Measurements from ENCODE around the gene CEMIP.

DNA sequence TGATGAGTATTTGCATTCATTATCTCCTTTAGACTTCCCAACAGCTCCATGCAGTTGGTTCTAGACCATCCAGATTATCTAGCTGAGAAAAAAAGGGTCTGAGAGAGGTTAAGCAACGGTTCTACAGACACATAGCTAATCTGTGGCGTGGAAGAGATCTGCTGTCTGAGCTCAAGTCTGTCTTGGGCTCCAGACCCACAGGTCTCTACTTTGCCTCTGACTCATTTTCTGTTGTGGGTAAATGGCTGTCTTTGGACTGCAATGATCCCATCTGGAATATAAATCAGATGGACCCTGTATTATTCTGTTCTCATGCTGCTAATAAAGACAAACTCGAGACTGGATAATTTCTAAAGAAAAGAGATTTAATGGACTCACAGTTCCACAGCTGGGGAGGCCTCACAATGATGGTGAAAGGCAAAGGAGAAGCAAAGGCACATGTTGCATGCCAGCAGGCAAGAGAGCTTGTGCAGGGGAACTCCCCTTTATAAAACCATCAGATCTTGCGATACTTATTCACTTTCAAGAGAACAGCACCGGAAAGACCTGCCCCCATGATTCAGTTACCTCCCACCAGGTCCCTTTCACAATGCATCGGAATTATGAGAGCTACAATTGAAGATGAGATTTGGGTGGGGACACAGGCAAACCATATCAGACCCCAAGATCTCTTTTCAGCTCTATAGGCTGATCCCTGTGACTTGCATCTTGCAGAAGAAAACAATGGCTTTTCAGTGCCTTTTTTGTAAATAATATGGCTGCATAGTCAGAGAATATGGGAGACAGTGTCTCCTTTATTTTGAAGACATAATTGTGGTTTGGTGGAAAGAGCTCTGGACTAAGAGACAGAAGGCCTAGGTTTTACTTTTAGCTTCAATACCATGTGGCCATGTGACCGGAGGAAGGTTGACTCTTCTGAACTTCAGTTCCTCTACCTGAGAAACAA is 24.7 kb downstream of the CEMIP start:
- TF ChIP-seq POLR2A (IDR thresholded peaks at IDR 0.05) (no peak), EP300 (IDR thresholded peaks at IDR 0.05; ENCODE audit: low read depth) (no peak), POLR2AphosphoS5 (IDR thresholded peaks at IDR 0.05) (no peak)
- TF ChIP-seq, protein P1, sequence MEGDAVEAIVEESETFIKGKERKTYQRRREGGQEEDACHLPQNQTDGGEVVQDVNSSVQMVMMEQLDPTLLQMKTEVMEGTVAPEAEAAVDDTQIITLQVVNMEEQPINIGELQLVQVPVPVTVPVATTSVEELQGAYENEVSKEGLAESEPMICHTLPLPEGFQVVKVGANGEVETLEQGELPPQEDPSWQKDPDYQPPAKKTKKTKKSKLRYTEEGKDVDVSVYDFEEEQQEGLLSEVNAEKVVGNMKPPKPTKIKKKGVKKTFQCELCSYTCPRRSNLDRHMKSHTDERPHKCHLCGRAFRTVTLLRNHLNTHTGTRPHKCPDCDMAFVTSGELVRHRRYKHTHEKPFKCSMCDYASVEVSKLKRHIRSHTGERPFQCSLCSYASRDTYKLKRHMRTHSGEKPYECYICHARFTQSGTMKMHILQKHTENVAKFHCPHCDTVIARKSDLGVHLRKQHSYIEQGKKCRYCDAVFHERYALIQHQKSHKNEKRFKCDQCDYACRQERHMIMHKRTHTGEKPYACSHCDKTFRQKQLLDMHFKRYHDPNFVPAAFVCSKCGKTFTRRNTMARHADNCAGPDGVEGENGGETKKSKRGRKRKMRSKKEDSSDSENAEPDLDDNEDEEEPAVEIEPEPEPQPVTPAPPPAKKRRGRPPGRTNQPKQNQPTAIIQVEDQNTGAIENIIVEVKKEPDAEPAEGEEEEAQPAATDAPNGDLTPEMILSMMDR (IDR thresholded peaks at IDR 0.05), result no peak

All from transverse colon (tissue), 4 donors.